ENCODE data around the gene MERTK.
A peak's percentile ranks its signal among the peaks of the same experiment; 100 is the strongest.
"Not testable (repeated sequence)": the region's sequence is repeated elsewhere in the genome, so short reads cannot be mapped to it uniquely, and the experiment has no call there.

The MERTK gene

GRCh38 chr2:112018846-112019245 is 120.4 kb downstream of the MERTK start:
- DNase-seq = no peak

GRCh38 chr2:112019569-112019982 is 121.2 kb downstream of the MERTK start:
- no peak for DNase-seq

DNA sequence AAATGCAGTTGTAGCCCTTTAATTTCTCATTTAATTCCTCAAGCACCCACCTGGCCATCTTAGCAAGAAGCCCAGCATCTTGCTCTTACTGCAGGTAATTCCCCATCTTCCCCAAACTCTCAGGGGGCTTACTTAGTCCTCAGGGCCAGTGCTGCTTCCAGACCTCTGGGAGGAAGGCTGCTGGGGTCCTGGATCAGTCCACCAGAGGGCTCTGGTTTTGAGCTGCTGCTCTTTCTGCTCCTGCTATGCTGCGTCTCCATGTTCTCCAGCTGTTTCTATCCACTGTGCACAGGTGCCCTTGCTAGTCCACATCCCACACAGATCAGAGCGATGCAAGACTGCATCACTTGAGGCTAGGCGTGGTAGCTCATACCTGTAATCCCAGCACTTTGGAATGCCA is 122.2 kb downstream of the MERTK start:
- no peak for DNase-seq

DNA sequence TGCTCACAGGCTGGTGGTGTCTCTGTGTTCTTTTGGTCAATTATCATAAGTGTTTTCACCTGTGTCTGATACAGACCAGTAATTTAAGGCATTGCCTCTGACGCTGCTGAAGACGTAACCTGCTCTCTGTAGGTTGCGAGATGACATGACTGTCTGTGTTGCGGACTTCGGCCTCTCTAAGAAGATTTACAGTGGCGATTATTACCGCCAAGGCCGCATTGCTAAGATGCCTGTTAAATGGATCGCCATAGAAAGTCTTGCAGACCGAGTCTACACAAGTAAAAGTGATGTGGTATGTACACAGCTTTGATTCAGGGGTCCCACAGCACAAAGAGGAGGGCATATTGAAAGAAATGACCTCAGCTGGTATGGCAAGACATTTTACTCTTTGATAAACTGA is 122.9 kb downstream of the MERTK start:
- DNase-seq = no peak

DNA sequence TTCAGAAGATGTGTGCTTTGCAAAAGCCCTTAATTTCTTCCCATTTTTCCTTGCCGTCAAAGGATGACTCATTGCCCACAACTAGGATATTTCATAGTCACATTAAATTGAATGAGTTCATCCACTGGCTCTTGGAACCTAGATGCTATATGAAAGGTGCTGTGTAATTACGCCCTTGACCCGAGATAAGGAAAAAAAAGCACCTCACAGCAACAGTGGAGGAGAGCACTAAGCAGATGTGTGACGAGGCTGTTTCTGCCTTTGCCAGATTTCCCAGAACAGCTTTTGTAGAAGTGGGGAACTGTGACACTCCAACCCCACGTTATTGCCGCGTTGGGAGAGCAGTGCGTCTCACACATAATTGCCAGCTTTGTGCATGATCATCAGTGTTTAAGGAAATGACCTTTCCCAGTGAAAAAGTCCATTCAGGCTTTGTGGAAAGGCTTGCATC is 123.4 kb downstream of the MERTK start:
- no peak for DNase-seq

GRCh38 chr2:112023707-112024106 is 125.3 kb downstream of the MERTK start:
- DNase-seq = no peak

- no peak for DNase-seq
These were observed 125.8 kb downstream of the MERTK start for GRCh38 chr2:112024231-112024630.

DNA sequence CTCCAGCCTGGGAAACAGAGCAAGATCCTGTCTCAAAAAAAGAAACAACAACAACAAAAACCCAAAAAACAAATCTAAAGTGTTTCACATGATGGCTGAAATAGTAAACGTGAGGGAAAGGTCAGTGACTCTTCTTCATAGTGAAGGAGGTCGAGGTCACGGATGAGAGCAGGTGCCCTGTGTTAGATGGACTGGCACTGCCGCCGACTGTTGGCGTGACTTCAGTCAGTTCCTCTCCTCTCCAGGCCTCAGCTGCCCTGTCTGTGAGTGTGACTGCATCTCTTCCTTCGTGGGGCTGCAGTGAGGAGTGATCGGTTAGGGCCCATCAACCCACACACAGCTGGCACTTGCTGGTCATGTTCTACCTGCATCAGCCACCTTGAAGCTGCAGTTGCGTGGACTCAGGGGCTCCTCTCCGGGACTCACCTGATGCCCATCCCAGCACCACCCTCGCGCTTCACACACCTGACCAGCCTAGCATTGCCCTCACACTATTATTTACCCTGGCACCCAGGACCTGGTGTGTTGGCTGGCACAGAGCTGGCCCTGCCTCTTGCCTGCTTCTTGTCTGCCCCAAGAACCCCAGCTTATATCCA is 126.6 kb downstream of the MERTK start:
- DNase-seq = no peak

GRCh38 chr2:112026509-112026908 is 128.1 kb downstream of the MERTK start:
- no peak for DNase-seq

DNA sequence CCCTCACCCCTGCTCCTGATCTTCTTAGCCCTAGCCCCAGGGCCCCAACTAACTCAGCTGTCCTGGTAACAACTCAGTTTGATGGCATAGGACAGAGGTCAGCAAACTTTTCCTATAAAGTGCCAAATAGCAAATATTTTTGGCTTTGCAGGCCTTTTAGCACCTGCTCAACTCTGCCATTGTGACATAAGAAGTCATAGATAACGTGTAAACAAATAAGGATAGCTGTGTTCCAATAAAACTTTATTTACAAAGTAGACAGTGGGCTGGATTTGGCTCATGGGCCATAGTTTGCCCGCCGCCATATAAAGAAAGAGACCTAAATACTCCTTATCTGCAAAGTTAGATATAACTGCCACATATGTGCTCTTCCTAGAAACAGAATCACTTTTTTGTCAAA is 129.4 kb downstream of the MERTK start:
- DNase-seq = no peak

- no peak for DNase-seq
These were observed 130.8 kb downstream of the MERTK start for GRCh38 chr2:112029164-112029563.

DNA sequence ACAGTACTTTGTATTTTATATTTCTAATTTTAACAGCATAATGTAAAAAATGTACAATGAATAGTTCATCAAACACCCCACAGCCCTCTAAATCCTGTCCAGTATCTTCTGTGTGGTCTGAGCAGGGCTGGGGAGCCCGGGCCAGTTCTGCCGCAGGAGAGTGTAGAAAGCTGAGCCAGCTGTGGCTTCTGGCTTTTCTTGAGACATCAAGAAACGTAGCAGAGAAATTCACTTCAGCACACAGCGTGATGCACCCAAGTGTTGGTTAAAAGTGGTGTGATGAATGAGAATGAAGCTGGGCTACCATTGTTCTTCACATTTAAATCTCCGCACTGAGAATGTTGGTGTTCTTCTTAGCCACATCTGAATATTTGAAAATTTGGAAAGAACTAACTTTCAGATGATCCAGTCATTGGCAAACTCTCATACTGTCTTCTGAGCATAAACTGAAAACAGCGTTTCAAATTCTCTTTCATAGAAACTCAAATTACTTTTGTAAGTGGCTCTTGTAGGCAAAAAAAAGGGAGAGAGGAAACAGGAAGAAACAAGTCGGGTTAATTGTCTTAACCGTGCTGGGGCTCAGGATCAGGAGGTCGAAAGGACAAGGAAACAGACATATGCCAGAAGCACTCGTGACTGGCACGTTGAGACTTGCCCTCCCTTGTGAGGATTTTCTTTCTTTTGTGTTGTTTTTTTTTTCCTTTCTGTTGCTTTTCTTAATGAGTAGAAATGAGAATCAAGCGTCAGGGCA is 133.2 kb downstream of the MERTK start:
- peak; percentile 2 for DNase-seq

DNA sequence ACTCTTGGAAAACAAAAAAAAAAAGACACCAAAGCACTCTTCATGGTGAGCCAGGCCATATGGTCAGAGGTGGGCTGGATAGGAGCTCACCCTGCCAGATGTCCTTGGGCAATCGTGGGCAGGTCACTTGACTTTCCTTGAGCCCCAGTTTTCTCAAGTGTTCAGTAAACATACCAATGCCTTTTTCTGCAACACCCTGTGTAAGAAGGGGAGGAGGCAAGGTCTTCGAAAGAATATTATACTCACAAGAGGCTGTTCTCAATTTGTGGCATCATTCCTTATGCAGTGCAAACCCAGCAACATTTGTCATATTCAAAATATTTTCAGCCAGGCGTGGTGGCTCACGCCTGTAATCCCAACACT is 133.8 kb downstream of the MERTK start:
- DNase-seq = no peak

GRCh38 chr2:112032689-112033465 is 134.5 kb downstream of the MERTK start:
- DNase-seq = no peak

- DNase-seq = no peak
These were observed 135.2 kb downstream of the MERTK start for GRCh38 chr2:112033600-112033999.

DNA sequence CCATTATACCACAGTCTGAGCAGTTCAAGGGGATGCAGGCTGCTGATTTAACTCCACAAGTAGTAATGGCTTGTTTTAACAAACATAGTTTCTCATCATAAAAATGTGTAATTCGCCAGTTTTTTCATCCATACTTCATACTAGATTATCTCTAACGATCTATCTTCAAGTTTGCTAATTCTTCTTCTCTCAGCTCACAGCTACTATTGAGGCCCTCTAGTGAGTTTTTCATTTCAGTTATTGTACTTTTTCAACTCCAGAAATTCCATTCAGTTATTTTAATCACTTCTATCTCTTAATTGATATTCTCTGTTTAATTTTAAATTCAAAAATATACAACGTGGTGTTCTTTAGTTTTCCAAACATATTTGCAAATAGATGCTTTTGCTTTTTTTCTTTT is 136.5 kb downstream of the MERTK start:
- DNase-seq = no peak

GRCh38 chr2:112035786-112036185 is 137.4 kb downstream of the MERTK start:
- no peak for DNase-seq

GRCh38 chr2:112039556-112039955 is 141.1 kb downstream of the MERTK start:
- DNase-seq = not testable (repeated sequence)

DNA sequence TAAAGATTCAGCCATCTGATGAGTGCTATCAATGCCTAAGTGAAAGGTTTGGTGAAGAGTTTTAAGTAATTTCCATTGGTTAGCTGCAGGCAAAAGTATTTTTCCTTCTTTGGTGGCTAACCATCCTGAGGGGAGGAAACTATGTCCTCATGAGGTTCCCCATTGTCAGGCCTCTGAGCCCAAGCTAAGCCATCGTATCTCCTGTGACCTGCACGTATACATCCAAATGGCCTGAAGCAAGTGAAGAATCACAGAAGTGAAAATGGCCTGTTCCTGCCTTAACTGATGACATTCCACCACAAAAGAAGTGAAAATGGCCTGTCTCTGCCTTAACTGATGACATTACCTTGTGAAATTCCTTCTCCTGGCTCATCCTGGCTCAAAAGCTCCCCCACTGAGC is 141.7 kb downstream of the MERTK start:
- DNase-seq = not testable (repeated sequence)

DNA sequence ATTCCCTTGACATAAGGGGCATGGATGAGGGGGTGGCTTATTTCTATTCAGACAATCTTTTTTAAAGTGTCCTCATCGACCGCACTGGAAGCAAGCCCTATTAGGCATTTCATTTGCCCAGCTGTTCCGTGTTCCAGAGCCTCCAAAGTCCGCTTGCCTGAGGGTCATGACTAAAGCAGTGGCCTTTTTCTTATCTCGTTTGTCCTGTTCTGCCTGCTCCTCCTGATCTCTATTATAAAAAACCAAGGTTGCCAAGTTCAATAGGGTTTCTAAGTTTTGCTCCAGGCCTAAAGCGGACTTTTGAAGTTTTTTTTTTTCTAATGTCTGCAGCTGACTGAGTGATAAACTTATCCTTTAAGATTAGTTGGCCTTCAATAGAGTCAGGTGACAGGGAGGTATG is 143.1 kb downstream of the MERTK start:
- not testable (repeated sequence) for DNase-seq

GRCh38 chr2:112045446-112046014 is 147.1 kb downstream of the MERTK start:
- DNase-seq = no peak

DNA sequence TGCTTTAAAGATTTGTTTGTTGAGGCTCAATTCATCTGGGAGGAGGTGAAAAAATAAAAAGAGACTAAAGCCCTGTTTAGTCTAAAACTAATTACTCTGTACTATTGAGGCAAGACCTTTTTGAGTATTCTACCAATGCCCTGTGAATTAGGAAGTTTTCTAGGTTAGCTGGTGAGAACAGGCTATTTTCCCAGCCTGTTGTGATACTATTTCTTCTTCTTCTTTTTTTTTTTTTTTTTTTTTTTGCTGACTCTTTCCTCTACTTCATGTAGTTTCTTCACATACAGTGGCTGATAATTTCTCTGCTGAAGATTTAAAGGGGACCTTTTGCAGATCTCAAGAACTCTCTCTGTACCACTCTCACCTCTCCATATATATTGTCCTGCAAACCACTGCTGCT is 147.8 kb downstream of the MERTK start:
- DNase-seq = no peak

GRCh38 chr2:112047537-112048235 is 149.3 kb downstream of the MERTK start:
- no peak for DNase-seq

Measured in NCI-H187 treated with DMSO at 0.1 percent for 48 hours (cell line).